Gastroesophageal sphincter (tissue), 3 donors: Measurements from ENCODE around the gene ANKRD35.

Experiments used
- EP300 ChIP-seq: sonication (generic); formaldehyde crosslinking; IDR thresholded peaks from one replicate; pipeline ENCODE4 v1.6.1; 2017; ENCODE audit warnings: antibody characterized with exemption, mild to moderate bottlenecking
- POLR2A ChIP-seq, 2 donors: fragments of 450-650 bp; IDR thresholded peaks; one replicate each; pipeline ENCODE4 v1.6.1; 2017; ENCODE audit warnings: antibody characterized with exemption in 2 of 2, mild to moderate bottlenecking in 2 of 2, moderate library complexity in 1 of 2
- TF ChIP-seq, protein P1 (sequence below), 4 experiments: fragments of 200-600 bp in 2 of 4; fragments of 450-650 bp in 2 of 4; sonication (generic) in 1 of 4; IDR thresholded peaks; one replicate each; pipeline ENCODE4 v1.5.1; 2017 to 2019; ENCODE audit warnings: antibody characterized with exemption in 4 of 4, mild to moderate bottlenecking in 2 of 4, moderate library complexity in 2 of 4

DNA sequence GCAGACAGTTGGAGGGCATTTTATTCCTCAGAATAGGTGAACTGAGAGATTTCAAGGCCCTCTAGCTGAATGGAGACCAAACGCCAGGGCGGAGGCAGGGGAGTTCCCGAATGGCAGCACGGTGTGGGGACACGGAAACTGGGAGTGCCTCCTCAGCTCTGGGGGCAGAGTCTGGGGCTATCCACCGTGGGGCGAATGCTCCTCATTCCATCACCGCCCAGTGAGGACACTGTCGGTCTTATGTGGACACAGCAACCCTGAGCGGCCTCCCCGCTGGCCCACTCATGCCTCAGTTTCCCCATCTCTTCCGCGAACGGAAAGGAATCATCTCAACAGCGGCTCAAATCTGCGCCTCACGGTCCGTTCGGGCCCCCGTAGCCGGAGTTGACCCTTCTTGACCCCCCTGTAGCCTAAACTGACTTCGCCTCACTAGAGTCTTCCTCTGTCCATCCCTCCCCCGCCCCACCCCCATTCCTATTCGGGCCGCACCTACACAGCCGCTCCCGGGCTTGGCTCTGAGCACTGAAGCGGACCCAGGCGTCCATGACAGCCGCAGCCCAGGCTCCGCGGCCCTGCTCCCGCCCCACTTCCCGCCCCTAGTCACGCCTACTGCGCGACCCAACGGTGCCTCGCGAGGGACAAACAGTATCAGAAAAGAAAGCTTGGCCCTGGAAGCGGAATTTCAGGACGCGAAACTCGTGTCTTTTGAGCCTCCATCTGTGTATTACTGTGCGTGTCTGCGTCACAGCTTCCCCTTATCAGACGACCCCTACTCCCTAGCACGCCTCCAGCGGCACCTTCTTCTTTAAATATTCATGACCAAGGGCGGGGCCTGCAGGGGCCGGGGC is 32.7 kb upstream of the ANKRD35 start, which contains the start of gene PEX11B:
- TF ChIP-seq, protein P1, sequence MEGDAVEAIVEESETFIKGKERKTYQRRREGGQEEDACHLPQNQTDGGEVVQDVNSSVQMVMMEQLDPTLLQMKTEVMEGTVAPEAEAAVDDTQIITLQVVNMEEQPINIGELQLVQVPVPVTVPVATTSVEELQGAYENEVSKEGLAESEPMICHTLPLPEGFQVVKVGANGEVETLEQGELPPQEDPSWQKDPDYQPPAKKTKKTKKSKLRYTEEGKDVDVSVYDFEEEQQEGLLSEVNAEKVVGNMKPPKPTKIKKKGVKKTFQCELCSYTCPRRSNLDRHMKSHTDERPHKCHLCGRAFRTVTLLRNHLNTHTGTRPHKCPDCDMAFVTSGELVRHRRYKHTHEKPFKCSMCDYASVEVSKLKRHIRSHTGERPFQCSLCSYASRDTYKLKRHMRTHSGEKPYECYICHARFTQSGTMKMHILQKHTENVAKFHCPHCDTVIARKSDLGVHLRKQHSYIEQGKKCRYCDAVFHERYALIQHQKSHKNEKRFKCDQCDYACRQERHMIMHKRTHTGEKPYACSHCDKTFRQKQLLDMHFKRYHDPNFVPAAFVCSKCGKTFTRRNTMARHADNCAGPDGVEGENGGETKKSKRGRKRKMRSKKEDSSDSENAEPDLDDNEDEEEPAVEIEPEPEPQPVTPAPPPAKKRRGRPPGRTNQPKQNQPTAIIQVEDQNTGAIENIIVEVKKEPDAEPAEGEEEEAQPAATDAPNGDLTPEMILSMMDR (IDR thresholded peaks at IDR 0.05) = peak in 2 of 4 experiments; percentile 5 to 36
- TF ChIP-seq POLR2A (IDR thresholded peaks at IDR 0.05) = peak; percentile 26 to 63
- TF ChIP-seq EP300 = no peak
